Esophagus squamous epithelium (tissue), 5 donors: Measurements from ENCODE around the gene LBR. TPM values are rescaled to one million over a fixed set of nuclear protein-coding genes. Genes with fewer than 3 reads are reported as not detected.

Experiments
- DNase-seq: peaks from one replicate; lab custom pipeline; 2025; lab: John Stamatoyannopoulos, UW
- H3K27ac ChIP-seq, 4 donors: fragments of 200-600 bp; sonication (generic); one replicate each; pipeline ENCODE4 v1.5.1; 2016 to 2019; ENCODE audit warnings: mild to moderate bottlenecking in 1 of 4
- H3K27me3 ChIP-seq, 4 donors: fragments of 200-600 bp; sonication (generic); 1 replicate in 3 of 4; 2 replicates in 1 of 4; pipeline versions ENCODE4 v1.5.1 to v1.6.0; 2017 to 2021; ENCODE audit warnings: antibody characterized with exemption in 1 of 4
- H3K36me3 ChIP-seq, 3 donors: fragments of 200-600 bp; sonication (generic); one replicate each; pipeline ENCODE4 v1.5.1; 2016 to 2019
- H3K4me1 ChIP-seq, 3 donors: fragments of 200-600 bp; sonication (generic); one replicate each; pipeline ENCODE4 v1.5.1; 2017 to 2019
- H3K4me3 ChIP-seq, 4 donors: fragments of 200-600 bp; sonication (generic); 1 replicate in 3 of 4; 2 replicates in 1 of 4; pipeline ENCODE4 v1.5.1; 2016 to 2019; ENCODE audit warnings: mild to moderate bottlenecking in 2 of 4, moderate library complexity in 1 of 4
- H3K9me3 ChIP-seq, 3 donors: fragments of 200-600 bp; sonication (generic); one replicate each; pipeline ENCODE4 v1.5.1; 2016 to 2019
- CTCF ChIP-seq, 6 experiments: fragments of 450-650 bp in 4 of 6; fragments of 200-600 bp in 2 of 6; sonication (generic) in 2 of 6; IDR thresholded peaks; one replicate each; pipeline ENCODE4 v1.5.1; 2016 to 2019; ENCODE audit warnings: antibody characterized with exemption in 6 of 6, mild to moderate bottlenecking in 4 of 6, moderate library complexity in 4 of 6
- POLR2A ChIP-seq, 4 donors: fragments of 450-650 bp; IDR thresholded peaks; one replicate each; pipeline ENCODE4 v1.6.1; 2017; ENCODE audit warnings: antibody characterized with exemption in 4 of 4, mild to moderate bottlenecking in 4 of 4, moderate library complexity in 3 of 4
- WGBS, 2 donors: methylation state at CpG; one replicate each; pipeline ENCODE4 v1.1.5; 2018; 5-methylcytosine and 5-hydroxymethylcytosine counted together
- intact Hi-C: fragments of 100-400 bp; cut with DNase I; formaldehyde crosslinking; loops from one replicate; pipeline ENCODE4 v1.15.0; 2022
- total RNA-seq, 4 donors: library from RNA; depleted of rRNA; stranded (reverse); fragments of >200 nt; gene quantifications; one replicate each; pipeline ENCODE4 v1.1.0, GENCODE V29; 2016
- donor health status: DM: yes; HTN: yes; CAD: no.

LBR gene
- total RNA-seq, 4 donors from 2014 or later = 39.8 to 50.0 (median 42.9) TPM

- H3K27ac ChIP-seq = peak overlapping the region; percentile 84 to 92 (median 91)
- no peak for TF ChIP-seq CTCF (IDR thresholded peaks at IDR 0.05)
- no peak for TF ChIP-seq POLR2A (IDR thresholded peaks at IDR 0.05)
- intact Hi-C loops = no loop called here
- H3K36me3 ChIP-seq = no peaks in the 10 kb centered on the region
- H3K4me3 ChIP-seq = peak overlapping the region in 3 of 4 donors; percentile 17 to 50 (median 18)
- H3K9me3 ChIP-seq = no peaks in the 10 kb centered on the region
- no peak for DNase-seq
- peaks cover 53 to 88% (median 53%) of the 10 kb centered on the region in 3 donors for H3K4me1 ChIP-seq
- WGBS, 2 donors = 71 to 80% methylated on average over 6 to 9 of the region's 9 CpGs
- H3K27me3 ChIP-seq = no peaks in the 10 kb centered on the region
Observed at GRCh38 chr1:225448146-225448805, 20.4 kb upstream of the LBR start.

- Histone ChIP-seq H3K27me3 (no peaks in the 10 kb centered on the region), H3K4me1 (peaks cover 53 to 93% (median 53%) of the 10 kb centered on the region in 3 donors), H3K36me3 (no peaks in the 10 kb centered on the region), H3K9me3 (no peaks in the 10 kb centered on the region), H3K4me3 (peak overlapping the region in 3 of 4 donors; percentile 17 to 50 (median 18)), H3K27ac (peak overlapping the region; percentile 84 to 92 (median 91))
- 53% methylated on average over 8 of the region's 8 CpGs for WGBS, 2 donors
- intact Hi-C loops = no loop called here
- DNase-seq = no peak
- TF ChIP-seq POLR2A (IDR thresholded peaks at IDR 0.05) (no peak), CTCF (IDR thresholded peaks at IDR 0.05) (no peak)
Observed at GRCh38 chr1:225447650-225448089, 19.8 kb upstream of the LBR start.

- Histone ChIP-seq H3K9me3 (no peaks in the 10 kb centered on the region), H3K4me1 (peaks cover 53 to 94% (median 53%) of the 10 kb centered on the region in 3 donors), H3K27me3 (no peaks in the 10 kb centered on the region), H3K27ac (peak overlapping the region; percentile 84 to 92 (median 91)), H3K4me3 (no peak overlapping the region), H3K36me3 (no peaks in the 10 kb centered on the region)
- no peak for DNase-seq
- WGBS, 2 donors = 59 to 80% methylated on average over 5 to 9 of the region's 9 CpGs
- intact Hi-C loops = no loop called here
- TF ChIP-seq POLR2A (IDR thresholded peaks at IDR 0.05) (no peak), CTCF (IDR thresholded peaks at IDR 0.05) (no peak)
Observed at GRCh38 chr1:225446981-225447615, 19.3 kb upstream of the LBR start.

GRCh38 chr1:225446595-225446960, 18.7 kb upstream of the LBR start:
- Histone ChIP-seq H3K36me3 (no peaks in the 10 kb centered on the region), H3K9me3 (no peaks in the 10 kb centered on the region), H3K27me3 (no peaks in the 10 kb centered on the region), H3K27ac (peak overlapping the region; percentile 84 to 92 (median 91)), H3K4me1 (peaks cover 53 to 94% (median 53%) of the 10 kb centered on the region in 3 donors), H3K4me3 (no peak overlapping the region)
- no peak for DNase-seq
- intact Hi-C loops = no loop called here
- 62 to 64% methylated on average over 4 to 7 of the region's 7 CpGs for WGBS, 2 donors
- no peak for TF ChIP-seq CTCF (IDR thresholded peaks at IDR 0.05)
- TF ChIP-seq POLR2A (IDR thresholded peaks at IDR 0.05) = no peak
